GM19468 (cell line): ENCODE results near the gene DCTN3.
"Not testable (repeated sequence)": the region's sequence is repeated elsewhere in the genome, so short reads cannot be mapped to it uniquely, and the experiment has no call there.

ENCODE experiments used
- ATAC-seq: cut with Tn5 transposase; IDR thresholded peaks from one replicate; pipeline ENCODE4 v1.9.1; 2021; ENCODE audit warnings: mild to moderate bottlenecking, moderate library complexity, moderate number of reproducible peaks; ENCODE audit not compliant: unreplicated experiment; ENCODE audit errors: extremely low read depth

The DCTN3 gene

DNA sequence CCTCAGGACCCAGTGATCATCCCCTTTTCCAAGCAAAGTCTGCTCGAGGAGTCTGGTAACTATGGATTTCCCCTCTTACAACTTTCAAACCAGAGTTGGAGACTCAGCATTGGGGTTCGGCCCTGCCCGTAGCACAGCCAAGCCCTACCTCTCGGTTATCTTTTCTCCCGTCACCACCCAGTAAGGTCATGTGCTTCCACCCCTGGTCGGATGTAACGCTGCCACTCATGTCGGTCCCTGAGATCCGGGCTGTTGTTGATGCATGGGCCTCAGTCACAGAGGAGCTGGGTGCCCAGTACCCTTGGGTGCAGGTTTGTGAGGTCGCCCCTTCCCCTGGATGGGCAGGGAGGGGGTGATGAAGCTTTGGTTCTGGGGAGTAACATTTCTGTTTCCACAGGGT is 27.4 kb upstream of the DCTN3 start:
- no peak for ATAC-seq

DNA sequence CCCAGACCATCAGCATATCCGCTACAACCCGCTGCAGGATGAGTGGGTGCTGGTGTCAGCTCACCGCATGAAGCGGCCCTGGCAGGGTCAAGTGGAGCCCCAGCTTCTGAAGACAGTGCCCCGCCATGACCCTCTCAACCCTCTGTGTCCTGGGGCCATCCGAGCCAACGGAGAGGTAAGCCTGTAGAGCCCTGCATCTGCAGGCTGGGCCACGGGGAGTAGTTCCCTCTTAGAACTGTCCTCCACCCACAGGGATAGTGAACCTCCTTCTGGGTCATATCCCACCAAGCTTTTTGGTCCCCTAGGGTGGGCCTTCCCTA is 26.7 kb upstream of the DCTN3 start:
- peak; percentile 10 for ATAC-seq

DNA sequence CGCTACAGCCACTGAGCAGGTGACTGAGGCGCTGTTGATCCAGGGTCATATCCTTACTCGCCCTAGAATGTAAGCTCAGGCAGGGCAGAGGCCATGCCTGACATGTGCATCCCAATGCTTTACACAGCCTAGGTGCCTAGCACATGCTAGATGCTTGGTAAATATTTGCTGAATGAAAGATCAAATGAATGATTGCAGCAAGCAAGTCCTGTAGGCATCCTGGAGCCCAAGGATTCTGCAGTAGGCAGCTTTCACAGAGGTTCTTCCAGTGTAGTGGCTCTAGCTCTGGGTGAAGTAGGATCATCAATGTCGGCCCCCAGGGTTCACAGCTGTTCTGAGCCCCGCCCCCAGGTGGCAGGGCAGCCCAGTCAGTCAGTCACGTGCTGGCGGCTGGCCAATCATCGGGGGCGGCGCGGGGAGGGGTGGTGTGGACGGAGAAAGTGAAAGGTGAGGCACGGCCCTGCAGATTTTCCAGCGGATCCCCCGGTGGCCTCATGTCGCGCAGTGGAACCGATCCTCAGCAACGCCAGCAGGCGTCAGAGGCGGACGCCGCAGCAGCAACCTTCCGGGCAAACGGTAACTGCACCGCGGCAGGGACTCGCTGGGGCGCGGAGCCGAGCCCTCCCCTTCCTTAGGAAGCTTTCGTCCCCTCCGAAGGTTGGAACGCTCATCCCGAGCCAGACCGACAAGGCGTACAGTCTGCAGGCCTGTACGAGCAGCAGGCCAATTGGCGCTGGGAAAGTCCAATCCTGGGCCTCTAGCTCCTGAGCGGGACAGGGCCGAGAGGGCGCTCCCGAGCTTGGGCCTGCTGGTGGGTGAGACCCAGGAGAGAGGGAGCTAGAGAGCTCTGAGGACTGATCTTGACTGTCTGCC is 26.2 kb upstream of the DCTN3 start, which contains the start of gene GALT:
Gene GALT, plus strand, starts transcription at position 465 of the 873 bp plus-strand sequence. Its CDS starts 30 bp downstream, at position 495.
- ATAC-seq, result peak; percentile 34

DNA sequence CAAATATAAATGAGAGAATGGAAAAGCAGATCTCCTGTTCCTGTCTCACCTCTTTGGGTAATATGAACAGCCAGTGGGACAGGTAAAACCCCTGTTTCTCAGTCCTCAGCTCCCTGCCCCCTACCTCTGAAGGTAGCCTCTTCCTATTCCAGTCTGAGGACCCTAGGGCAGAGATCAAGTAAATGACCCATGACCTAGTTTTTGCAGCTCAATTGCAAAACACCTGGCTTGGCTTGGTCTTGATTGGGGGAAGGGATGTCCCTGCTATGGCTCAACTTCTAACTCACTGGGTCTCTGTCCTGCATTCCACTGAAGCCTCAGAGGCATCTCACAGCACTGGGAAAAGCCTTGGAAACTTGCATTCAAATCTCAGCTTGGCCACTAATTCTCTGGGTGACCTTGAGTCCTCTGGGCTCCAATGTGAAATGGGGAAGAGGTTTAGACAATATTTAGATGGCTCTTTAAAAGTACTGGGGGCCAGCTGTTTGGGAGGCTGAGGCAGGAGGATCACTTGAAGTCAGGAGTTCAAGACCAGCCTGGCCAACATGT is 24.5 kb upstream of the DCTN3 start:
- ATAC-seq, result no peak

- no peak for ATAC-seq
Observed at GRCh38 chr9:34642679-34643078, 22.4 kb upstream of the DCTN3 start.

DNA sequence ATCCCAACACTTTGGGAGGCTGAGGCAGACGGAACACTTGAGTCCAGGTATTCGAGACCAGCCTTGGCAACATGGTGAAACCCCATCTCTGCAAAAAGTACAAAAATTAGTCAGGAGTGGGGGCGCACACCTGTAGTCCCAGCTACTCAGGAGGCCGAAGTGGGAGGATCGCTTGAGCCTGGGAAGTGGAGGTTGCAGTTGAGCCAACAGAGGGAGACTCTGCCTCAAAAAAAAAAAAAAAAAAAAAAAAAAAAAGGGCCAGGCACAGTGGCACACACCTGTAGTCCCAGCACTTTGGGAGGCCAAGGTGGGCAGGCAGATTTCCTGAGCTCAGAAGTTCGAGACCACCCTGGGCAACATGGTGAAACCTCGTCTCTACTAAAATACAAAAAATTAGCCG is 19.0 kb upstream of the DCTN3 start:
- ATAC-seq, result not testable (repeated sequence)

GRCh38 chr9:34638138-34638445 is 17.8 kb upstream of the DCTN3 start:
- no peak for ATAC-seq

DNA sequence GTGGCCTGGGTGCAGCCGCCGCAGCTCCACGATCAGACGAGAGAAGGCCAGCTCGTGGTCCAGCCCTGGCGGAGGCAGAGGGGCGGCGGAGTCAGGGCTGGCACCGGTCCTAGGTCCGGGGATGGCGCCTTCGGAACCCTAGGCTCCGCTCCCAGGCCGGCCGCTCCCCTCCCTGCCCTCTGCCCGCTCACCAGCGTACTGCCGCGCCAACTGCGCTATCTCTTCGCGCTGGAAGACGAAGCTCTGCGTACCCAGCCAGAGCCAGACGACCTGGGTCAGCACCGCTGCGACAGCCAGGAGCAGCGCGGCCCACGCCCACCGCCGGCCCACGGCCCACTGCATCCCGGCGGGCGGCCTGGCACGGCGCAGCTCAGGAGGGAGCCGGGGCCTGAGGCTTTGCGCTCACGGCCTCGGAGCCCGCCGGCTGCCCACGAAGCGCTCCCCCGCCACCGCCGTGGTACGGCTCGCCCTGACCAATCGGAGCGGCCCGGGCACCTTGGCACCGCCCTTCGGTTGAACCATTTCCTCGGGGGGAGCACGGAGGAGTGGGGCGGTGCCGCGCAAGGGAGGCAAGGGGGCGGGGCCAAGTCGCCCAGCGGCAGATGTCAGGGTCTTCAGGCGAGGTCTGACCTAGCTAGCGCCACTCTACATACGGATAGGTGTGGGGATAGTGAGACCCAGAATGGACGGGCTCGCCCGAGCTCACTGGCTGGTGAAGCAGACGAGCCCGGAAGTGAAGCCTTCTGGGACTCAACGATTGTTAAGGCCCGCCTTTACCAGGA is 17.3 kb upstream of the DCTN3 start, which contains the start of gene SIGMAR1:
Gene SIGMAR1, minus strand, starts transcription at position 432 of the 782 bp plus-strand sequence. Its CDS starts 90 bp downstream, at position 342.
- ATAC-seq, result peak; percentile 64

GRCh38 chr9:34636791-34637355 is 16.6 kb upstream of the DCTN3 start:
- ATAC-seq, result no peak

DNA sequence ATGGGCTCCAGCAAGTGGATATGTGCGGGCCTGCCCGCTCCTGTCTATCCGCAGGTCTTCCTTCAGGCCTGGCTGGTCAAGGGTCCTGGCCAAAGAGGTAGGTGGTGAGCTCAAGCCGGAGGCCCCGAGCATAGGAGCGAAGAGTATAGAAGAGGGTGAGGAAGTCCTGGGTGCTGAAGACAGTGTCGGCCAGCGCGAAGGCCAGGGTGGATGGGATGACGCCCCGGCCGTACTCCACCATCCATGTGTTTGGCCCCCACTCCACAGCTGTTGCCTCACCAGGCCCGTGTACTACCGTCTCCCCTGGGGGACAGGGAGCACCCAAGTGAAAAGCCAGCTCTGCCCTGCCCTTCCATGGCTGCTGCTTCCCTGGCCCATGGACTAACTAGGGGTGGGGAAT is 15.3 kb upstream of the DCTN3 start:
- no peak for ATAC-seq

DNA sequence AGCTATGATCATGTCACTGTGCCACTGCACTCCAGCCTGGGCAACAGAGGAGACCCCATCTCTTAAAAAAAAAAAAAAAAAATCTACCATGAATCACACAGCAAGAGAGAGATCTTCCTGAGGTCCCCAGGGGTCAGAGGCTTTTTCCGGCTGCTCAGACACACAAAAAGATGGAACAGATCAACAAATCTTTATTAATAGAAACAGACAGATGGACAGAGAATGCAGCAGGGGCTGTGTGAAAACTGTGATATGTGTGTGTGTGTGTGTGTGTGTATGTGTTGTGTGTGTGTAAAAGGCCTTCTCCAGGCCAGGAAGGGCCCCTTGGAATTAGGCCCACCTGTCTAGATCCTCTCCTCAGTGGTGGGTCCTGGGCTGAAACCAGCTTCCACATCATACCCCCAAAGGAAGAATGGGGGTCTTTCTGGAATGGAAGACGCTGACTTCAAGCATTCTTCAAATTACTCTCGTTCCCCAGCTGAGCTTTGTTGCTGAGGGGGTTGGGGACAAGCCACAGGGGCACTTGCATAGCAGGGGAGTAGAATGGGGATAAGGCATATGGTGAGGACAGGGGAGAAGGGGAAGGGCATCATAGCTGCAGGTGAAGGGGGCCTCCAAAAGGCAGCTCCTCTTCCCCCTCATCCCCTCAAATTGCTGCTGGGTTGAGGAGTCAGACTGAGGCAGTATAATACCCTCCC is 14.4 kb upstream of the DCTN3 start:
- ATAC-seq, result no peak

DNA sequence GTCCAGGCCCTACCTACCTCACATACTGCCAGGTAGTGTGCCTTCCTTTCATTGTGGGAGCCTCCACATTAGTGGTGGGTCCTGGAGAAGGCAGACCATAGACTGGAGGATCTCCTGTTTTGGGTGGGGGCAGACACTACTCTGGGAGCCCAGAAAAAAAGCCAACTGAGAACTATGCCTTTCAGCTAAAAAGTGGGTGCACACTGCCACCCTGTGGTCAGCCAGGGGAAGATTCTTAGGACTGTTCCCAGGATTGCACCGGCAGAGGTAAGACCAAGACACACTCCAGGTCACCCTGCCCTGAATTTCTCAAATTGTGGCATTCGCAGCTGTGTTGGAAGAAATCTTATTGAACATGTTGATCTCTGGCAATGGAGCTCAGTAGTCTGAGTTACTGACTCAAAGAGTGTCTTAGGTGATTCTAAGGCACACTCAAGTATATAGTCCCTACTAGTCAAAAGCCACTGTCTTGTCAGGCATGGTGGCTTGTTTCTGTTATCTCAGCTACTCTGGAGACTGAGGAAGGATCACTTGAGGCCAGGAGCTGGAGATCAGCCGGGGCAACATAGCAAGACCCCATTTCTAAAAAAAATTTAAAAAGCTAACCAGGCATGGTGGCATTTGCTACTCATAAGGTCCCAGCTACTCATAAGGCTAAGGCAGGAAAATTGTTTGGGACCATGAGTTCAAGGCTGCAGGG is 13.7 kb upstream of the DCTN3 start:
- ATAC-seq, result no peak

- no peak for ATAC-seq
Observed at GRCh38 chr9:34633166-34633565, 12.9 kb upstream of the DCTN3 start.

GRCh38 chr9:34630402-34631154 is 10.3 kb upstream of the DCTN3 start:
- no peak for ATAC-seq

DNA sequence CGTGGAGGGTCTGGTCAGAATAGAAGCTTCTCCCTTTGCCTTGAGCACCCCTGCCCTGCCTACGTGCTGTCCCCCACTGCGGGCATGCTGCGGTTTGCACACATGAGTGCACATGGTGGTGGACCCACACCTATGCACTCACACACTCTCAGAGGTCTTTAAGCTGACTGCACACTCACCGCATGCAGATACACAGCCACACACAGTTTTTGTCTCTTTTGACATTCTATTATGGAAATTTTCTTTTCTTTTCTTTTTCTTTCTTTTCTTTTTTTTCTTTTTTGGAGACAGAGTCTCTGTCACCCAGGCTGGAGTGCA is 9.2 kb upstream of the DCTN3 start:
- ATAC-seq, result no peak

DNA sequence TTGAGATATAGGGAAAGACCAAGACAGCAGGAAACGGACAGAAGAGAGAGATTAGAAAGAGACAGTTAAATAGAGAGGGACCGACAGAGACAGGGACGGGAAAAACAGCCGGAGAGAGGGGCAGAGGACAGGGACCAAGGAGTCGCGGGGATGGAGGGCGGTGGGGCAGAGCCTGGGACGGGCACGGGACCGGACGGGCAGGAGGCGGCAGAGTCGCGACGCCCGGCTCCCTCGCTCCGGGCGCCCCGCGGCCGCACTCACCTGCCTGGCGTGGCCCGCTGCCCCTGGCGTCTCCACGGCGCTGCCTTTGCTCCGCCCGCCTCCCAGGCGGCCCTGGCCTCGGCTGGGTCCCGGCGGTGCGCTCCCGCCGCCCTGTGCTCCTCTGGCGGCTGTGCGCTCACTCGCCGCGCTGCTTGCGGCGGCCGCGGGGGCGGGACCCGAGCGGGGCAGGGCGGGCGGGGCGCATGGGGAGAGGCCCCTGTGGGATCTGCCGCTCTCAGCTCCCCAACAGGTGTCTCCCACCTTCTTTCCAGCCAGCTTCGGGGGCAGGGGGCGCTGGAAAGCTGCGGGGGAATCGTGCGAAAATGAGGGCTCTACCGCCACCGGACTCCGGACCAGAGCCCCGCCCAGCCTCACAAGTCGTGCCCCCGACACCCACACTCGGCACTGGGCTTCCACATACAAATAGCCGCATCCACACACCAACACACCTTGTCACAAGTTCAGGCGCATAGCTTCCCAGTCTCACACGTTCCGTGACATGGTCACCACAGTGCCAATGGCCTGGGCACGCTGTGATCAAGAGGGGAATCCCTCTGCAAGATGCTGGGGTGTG is 8.6 kb upstream of the DCTN3 start, which contains the start of gene ARID3C:
Gene ARID3C, minus strand, starts transcription at position 411 of the 835 bp plus-strand sequence. CDS start 1,052 bp downstream, outside the sequence.
- ATAC-seq, result no peak

- no peak for ATAC-seq
Observed at GRCh38 chr9:34627716-34628655, 7.7 kb upstream of the DCTN3 start.
